ENCODE measurements around the gene RGP1.
A peak's percentile ranks its signal among the peaks of the same experiment; 100 is the strongest.

Gene RGP1

DNA sequence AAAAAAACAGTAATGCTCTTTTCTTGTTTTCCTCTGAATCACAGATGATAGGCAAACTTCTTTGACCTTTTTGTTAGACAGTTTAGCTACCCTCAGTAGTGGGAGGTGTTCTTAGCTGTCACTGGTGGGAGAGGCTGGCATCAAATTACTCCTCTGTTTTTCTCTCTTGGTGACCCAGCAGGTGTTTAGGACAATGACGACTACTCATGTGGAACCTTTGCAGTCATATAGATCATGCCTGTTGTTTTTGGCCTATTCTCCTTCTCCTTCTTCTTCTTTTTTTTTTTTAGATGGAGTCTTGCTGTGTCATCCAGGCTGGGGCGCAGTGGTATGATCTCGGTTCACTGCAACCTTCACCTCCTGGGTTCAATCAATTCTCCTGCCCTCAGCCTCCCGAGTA lies 26.9 kb downstream of the RGP1 start:
- no peak for DNase-seq

DNA sequence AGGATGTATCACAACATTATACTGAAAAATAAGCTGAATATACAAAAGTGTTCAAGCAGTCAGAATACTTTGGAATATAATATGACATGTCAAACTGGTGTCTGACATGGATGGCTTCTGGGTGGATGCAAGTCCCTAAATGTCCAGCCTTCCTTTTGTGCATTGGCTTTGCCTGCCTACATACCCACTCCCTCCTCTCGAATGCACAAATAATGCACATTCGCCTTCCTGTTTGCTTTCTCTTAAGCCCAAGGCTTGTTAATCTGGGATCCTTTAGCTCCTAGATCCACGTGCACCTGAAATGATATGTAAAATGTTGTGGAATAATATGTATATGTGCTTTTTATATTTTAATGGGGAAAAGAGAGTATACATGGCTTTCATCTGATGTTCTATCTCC lies 29.4 kb downstream of the RGP1 start:
- DNase-seq, result no peak

DNA sequence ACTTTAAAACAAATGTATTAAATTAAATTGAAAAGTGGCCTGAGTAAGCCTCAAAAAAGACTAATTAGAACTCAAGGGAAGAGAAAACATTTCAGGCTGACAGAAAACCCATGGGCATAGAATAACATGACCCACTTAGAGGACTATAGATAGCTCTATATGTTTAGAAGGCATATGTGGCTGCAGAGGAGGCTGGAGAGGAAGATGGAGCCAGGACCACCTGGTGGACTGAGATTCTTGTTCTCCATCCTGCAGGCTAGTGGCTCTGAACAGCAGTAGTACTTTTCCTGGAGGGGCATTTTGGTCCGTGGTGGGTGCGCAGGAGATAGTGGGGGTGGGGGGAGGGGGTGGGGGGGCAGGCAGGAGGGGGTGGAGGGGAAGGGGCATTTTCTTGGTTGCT lies 32.0 kb downstream of the RGP1 start:
- no peak for DNase-seq

DNA sequence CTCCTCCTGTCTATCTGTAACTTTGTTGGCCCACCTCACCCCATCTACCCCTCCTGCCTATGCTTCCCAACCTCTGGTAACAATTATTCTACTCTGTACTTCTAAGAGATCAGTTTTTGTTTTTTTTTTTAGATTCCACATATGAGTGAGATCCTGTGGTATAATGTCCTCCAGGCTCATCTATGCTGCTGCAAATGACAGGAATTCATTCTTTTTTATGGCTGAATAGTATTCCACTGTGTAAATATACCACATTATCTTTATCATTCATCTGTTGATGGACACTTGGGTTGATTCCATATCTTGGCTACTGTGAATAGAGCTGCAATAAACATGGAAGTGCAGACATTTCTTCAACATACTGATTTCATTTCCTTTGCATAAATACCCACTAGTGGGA lies 34.3 kb downstream of the RGP1 start:
- DNase-seq, result no peak

DNA sequence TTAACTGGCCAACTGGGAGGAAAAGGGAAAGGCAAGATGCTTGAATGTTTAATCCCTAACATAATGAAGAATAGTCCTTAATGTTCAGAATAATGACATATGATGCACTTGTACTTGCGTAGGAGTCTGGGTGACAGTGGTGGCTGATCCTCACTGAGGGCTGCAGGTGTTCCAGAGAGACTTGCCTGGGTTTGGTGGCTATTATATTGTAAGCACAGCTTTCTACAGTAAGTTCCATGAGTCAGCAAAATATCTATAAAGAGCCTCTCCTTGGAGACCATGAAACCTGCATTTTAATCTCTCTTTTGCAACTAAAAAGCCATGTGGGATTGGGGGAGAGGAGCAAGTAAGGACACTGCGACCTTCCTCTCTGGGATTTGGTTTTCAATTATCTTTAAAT lies 40.5 kb downstream of the RGP1 start:
- no peak for DNase-seq

DNA sequence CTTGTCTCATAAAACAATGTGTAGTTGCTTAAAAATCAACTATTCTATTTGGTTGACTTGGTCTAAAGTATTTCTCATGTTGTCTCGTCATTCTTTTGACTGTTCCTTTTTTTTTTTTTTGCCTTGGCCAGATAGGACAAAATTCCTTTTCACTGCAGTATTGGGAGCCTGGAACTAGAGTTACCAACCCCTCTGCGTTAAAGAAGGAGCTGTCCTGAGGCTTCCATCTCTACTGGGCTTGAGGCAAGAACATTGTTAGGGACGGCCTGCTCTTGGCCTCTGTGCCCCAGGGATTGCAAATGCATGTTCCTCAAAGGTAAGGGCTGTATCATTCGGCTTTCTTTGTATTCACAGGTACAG lies 40.9 kb downstream of the RGP1 start:
- DNase-seq, result no peak

DNA sequence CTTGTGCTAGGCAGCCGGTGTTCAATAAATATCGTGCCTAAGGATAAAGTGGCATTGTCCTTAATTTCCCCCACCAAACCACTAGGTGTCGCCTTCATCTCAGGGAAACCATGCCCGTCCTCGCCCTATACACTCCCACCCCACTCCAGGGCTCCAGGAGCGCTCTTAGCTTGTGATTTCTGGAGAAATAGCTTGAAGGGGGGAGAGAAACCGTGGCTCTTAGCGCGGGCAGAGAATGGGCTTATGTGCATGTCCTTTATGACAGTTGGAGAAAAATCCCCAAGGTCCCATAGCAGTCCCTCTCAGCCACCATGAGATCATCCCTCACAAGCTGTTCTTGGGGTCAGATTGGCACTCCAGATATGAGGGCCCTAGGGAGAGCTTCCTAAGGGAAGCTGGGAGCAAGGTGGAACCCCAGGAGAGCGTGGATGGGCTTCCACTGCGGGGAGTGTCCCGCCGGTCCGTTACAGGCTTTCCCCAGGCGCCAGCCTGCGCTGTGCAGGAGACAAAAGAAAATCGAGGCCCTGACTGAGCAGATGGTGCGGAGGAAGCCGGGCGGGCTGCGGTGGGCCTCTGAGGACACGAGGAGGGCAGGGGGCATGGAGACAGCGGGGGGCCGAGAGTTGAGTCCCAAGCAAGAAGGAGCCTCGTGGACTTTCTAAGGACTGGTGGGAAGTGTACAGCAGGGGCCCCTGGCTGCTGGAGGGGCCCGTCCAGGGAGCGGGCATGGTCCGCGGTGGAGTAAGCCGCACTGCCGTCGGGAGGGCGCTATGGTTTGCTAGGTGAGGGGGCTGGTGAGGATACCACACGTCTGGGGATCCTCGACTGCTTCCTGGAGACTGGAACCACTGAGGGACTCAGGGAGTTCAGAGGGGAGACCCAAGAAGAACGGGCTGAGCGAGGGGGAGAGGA lies 41.6 kb downstream of the RGP1 start:
- peak; percentile 90 for DNase-seq

DNA sequence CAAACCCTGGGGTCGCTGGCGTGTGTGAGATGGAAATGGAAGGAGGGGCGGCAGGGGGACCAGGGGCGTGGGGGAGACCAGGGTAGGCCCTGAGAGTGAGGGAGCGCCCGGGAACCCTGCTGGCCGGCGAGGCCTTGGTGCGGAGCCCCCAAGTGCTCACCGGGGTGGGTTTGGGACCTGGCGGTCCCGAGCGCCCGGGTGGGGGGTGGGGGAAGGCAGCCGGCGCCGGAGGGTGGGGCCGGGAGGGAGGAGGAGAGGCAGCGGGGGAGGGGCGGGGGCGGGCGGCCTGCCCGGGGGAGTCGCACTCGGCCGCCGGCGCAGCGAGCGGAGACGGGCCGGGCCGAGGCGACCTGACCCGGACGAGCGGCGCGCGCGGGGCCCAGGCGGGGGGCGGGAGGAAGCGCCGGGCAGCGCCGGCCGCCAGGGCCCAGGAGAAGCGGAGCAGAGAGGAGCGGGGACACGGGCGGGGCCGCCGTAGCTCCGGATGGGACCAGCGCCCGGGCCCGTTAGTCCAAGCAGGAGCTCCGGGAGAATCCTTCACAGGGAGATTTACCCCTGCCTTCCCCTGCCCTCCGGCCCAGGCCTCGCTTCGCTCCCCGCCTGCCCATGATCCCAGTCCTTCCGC lies 42.3 kb downstream of the RGP1 start, which contains the start of gene NPR2:
Gene NPR2, plus strand, starts transcription at position 295 of the 625 bp plus-strand sequence. CDS start 818 bp downstream, outside the sequence.
- peak; percentile 62 for DNase-seq

DNA sequence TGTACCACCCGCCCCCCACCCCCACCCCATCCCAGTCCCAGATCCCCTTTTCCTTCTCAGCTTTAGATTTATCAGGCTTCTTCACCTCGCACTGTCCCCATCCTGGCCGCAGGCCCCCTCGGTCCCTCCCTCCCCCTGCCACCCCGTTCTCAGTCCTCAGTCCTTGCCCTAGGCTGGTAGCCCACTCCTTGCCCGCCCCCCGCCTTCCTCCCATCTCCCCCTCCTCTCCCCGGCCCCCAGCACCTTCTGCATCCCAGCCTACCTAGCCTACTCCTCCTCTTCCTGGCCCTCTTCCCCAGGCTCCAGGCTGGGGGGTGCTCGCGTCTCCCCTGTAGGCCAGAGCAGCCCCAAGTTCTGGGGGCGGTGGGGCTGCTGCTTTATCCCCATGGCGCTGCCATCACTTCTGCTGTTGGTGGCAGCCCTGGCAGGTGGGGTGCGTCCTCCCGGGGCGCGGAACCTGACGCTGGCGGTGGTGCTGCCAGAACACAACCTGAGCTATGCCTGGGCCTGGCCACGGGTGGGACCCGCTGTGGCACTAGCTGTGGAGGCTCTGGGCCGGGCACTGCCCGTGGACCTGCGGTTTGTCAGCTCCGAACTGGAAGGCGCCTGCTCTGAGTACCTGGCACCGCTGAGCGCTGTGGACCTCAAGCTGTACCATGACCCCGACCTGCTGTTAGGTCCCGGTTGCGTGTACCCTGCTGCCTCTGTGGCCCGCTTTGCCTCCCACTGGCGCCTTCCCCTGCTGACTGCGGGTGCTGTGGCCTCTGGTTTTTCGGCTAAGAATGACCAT lies 43.1 kb downstream of the RGP1 start:
- peak; percentile 21 for DNase-seq

DNA sequence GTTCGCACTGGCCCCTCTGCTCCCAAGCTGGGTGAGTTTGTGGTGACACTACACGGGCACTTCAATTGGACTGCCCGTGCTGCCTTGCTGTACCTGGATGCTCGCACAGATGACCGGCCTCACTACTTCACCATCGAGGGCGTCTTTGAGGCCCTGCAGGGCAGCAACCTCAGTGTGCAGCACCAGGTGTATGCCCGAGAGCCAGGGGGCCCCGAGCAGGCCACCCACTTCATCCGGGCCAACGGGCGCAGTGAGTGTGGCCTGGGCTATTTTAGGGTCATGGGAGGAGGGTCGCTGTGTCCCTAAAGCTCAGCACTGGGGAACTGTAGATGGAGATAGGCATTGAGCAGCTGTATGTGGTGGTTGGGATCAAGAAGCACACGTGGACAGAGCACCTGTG lies 43.7 kb downstream of the RGP1 start:
- no peak for DNase-seq

DNA sequence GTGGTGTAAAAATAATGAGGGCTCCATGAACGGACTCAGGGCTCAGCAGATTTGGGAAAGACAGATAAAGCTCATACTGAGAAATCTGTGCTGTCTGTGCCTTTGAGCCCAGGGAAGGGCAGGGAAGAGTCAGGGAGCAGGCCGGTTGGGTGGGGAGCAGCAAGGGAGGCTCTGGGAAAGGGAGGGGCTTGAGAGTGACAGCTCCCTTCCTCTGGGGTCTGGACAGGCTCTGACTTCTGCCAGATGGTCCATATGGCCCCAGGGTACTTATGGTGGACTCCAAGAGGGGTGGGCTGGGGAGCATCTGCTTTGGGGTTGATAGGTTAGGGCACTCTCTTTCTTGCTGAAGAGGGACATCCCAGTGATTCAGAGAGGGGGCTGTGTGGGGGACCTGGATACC lies 44.4 kb downstream of the RGP1 start:
- DNase-seq, result peak; percentile 43

DNA sequence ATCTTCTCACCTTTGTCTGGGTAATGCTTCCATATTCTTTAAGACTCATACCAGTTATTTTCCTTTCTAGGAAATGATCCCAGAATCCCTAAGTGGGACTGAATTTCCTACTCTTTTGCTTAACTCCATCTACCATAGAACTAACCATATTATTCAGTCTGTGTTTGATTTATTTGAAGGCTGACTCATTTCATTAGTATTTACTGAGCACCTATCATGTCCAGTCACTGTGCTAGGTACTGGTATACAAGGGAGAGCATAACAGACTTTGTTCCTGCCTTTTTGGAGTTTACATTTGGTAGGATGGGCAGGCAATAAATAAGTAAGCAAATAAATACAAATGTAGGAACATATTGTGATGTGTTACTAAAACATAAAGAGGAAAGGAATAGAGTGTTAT lies 46.6 kb downstream of the RGP1 start:
- DNase-seq, result no peak

DNA sequence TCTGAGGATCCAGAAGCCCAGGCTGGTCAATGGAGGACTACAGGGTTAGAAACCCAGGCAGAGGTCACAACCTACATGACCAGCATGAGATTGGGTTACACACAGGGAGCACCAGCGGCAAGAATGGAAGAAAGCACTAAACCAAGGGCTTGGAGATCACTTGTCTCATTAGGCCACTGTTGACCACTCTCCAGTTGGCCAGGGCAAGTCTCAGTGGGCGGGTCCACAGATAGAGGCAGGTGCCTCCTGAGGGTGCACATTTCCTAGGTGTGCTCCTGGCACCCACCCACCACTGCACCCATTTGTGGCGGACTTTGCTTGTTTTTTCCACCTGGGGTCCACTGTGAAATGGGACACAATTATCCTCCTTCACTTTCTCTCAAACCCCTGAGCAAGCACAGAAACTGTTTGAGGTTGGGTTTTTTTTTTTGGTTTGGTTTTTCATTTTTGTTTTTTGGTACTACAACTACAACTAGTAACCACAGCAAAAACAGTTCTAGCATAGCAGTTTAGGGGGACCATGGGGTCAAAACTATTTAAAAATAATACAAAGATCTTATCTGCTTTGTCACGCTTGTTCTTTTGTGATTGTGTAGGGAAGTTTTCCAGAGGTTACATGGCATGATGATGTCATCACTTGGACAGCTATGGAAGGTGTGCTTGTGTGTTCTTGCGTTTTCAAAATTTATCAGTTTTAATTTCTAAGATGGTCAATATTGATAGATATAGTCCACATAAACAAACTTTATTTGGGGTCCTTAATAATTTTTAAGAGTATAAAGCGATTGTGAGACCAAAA lies 48.4 kb downstream of the RGP1 start:
- DNase-seq, result no peak

DNA sequence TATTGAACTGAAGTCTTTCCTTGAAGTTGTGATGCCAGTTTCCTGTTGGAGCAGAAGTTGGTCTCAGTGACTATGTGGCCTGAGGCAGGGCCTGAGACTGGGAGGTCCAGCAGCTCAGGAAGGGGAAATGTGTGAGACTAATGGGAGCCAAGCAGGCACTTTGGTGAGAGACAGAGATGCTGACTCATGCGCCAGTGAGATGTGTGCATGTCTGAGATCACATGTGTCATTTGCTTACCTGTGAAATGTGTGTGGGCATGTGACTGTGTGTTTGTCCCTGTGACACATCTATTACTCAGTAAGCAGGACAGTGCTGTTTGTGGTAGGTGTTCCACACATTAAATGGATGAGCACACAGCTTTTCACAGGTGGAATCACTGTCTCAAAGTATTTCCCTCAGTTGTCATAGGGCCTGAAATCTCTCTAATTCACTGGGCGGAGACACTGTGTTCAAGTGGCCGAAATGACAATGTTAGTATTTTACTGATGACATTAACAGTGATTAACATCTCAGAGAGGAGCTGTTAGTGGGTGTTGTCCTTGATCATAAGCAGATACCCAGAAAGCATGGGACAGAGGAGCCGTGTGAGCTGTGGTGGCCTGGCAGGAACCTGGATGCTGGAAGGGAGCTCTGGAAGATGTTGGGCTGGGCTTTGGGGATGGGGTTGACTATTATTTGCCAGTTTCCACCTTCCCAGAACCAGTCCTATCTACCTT lies 49.7 kb downstream of the RGP1 start:
- DNase-seq, result no peak

DNA sequence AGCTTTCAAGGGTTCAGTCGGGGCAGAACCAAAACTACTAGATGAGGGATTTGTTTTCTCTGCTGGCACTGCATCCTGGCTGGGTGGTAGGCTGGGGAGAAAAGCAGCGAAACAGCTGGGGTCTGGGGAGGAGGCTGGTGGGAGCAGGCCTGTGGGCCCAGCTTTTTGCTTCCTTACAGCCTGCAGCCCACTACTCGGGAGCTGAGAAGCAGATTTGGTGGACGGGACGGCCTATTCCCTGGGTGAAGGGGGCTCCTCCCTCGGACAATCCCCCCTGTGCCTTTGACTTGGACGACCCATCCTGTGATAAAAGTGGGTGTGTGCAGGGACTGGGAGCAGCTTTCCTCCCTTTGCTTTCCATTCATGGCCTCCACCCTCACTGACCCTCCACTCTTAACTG lies 51.4 kb downstream of the RGP1 start:
- no peak for DNase-seq

DNA sequence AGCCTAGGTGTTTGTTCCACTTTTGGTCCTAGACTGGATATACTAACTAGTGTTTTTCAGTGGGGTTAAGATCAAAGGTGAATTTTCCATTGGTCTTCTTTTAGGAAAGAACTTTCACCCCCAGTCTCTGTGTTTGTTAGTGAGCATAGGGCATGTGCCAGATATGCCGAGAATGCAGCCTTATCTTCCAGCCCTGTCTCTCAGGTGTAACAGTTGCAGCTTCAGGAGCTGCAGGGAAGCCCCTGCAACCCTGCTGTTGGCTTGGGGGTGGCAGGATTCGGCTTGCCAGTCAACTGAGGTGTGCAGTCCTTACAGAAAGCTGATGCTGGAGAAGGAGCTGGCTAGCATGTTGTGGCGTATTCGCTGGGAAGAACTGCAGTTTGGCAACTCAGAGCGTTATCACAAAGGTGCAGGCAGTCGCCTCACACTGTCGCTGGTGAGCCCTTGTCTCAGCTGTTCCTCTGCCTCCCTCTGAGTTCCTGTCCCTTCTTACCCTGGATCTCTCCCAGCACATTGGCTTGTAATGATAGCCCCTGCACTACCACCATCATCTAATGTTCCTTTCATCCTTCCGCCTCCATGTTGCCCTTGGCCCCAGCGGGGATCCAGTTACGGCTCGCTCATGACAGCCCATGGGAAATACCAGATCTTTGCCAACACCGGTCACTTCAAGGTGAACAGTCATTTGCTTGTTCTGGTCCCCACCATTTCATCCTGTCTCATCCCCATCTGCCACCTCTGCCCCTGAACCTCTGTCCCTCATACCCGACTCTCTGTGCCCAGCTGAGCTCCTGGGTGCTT lies 52.4 kb downstream of the RGP1 start:
- DNase-seq, result no peak

DNA sequence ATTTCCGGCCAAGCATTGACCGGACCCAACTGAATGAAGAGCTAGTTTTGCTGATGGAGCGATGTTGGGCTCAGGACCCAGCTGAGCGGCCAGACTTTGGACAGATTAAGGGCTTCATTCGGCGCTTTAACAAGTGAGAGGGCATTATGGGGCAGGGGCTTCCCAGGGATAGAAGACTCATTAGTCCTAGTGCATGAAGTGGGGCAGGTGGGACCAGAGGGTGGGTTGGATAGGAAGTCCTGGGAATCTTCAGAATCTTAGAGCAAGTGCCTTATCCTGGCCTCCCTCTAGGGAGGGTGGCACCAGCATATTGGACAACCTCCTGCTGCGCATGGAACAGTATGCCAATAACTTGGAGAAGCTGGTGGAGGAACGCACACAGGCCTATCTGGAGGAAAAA lies 57.0 kb downstream of the RGP1 start:
- DNase-seq, result no peak

All from retina (tissue), 1 donor.